Adipocyte (in vitro differentiated cells): Measurements from ENCODE around the gene CAPN9.
A peak's percentile ranks its signal among the peaks of the same experiment; 100 is the strongest.

Experiments
- DNase-seq: peaks from one replicate; pipeline ENCODE4 v3.0.0-alpha.2; 2015; ENCODE audit warnings: low read depth
- H3K27me3 ChIP-seq: replicated peaks from 2 replicates; pipeline ENCODE4 v1.7.0; 2013; ENCODE audit warnings: mild to moderate bottlenecking, low read length, moderate library complexity; ENCODE audit not compliant: control insufficient read depth, insufficient read depth
- H3K36me3 ChIP-seq: 2 replicates; pipeline ENCODE4 v1.7.0; 2013; ENCODE audit warnings: low read length, mild to moderate bottlenecking, moderate library complexity; ENCODE audit not compliant: control insufficient read depth, insufficient read depth, severe bottlenecking
- H3K4me1 ChIP-seq: 2 replicates; pipeline ENCODE4 v1.7.0; 2013; ENCODE audit warnings: mild to moderate bottlenecking, low read length, moderate library complexity; ENCODE audit not compliant: control insufficient read depth, insufficient read depth
- H3K4me3 ChIP-seq: 2 replicates; pipeline ENCODE4 v1.7.0; 2013; ENCODE audit warnings: mild to moderate bottlenecking, low read length, moderate library complexity
- H3K9ac ChIP-seq: 2 replicates; pipeline ENCODE4 v1.7.0; 2013; ENCODE audit warnings: mild to moderate bottlenecking, low read length, moderate library complexity
- H3K9me3 ChIP-seq: 2 replicates; pipeline ENCODE4 v1.7.0; 2013; ENCODE audit warnings: mild to moderate bottlenecking, low read length, moderate library complexity; ENCODE audit not compliant: control insufficient read depth

Gene CAPN9

DNA sequence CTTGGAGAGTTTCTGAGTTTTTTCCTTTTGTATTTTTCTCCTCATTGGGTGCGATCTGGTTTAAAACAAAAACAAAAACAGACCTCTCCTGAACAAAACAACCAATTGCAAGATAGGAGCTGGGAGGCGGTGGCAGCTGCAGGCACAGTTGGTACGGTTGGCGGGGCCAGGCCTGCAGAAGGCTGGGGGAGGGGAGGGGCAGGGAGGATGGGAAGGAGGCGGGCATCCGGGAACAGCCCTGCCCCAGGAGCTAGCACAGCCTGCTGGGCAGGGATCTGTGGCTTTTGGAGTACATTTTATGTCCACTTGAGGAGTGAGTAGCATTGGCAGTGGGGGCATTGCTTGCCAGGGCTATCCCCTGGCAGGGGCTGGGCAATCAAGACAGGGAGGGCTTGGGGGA is 5.2 kb downstream of the CAPN9 start:
- Histone ChIP-seq H3K36me3 (no peaks in the 10 kb centered on the region), H3K27me3 (peaks cover 11% of the 10 kb centered on the region), H3K9ac (no peak overlapping the region), H3K4me1 (peaks cover 9% of the 10 kb centered on the region), H3K4me3 (no peak overlapping the region), H3K9me3 (no peaks in the 10 kb centered on the region)
- no peak for DNase-seq

DNA sequence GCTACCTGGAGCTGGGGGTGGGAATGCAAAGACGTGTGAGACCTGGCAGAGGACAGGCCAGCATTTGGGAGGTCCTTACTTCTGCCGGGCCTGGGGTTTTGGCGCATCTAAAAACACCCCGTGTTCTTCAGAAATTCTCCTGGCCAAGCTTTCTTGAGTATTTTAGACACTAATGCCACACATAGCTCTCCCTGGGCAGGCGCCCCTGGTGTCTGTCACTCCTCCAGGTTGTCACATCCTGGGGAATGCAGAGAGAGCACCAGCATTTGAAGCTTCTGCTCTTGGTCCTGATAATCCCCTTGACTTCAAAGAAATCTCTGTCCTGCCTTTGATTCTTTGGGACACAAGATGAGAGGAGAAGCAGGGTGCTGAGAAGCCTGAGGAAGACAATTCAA is 6.0 kb downstream of the CAPN9 start:
- no peaks in the 10 kb centered on the region for H3K9me3 ChIP-seq
- H3K4me1 ChIP-seq = peaks cover 9% of the 10 kb centered on the region
- no peaks in the 10 kb centered on the region for H3K36me3 ChIP-seq
- no peak for DNase-seq
- no peak overlapping the region for H3K4me3 ChIP-seq
- H3K9ac ChIP-seq = no peak overlapping the region
- H3K27me3 ChIP-seq = peaks cover 14% of the 10 kb centered on the region

DNA sequence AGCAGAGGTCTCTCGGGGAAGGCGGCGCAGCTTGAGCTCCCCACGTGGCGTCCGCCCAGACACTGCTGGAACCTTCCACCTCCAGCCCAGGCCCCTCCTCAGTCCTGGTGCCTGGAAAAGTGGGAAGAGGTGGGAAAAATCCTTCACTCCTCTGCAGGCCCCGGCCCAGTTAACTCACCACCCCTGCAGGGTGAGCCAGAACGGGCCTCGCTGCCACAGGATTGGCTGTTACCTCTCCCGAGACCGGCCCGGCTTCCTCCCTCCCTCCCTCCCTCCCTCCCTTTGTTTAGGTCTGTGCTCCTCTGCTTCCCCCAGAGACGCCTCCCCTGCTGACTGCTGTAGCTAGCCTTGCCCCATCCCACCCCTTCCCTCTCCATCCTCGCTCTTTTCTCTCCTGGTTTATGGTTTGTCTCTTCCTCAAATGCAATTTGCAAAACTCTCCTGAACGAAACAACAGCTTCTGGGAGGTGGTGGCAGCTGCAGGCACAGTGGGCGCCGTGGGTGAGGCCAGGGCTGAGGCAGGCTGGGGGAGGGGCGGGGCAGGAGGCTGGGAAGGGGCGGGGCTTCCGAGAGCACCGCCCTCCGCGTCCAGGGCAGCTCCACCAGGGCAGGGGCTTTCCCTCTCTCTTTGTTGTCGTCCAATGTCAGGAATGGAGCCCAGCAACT is 6.5 kb downstream of the CAPN9 start:
- Histone ChIP-seq H3K4me3 (no peak overlapping the region), H3K27me3 (peaks cover 19% of the 10 kb centered on the region), H3K4me1 (peaks cover 9% of the 10 kb centered on the region), H3K9ac (no peak overlapping the region), H3K36me3 (no peaks in the 10 kb centered on the region), H3K9me3 (no peaks in the 10 kb centered on the region)
- peak; percentile 27 for DNase-seq

DNA sequence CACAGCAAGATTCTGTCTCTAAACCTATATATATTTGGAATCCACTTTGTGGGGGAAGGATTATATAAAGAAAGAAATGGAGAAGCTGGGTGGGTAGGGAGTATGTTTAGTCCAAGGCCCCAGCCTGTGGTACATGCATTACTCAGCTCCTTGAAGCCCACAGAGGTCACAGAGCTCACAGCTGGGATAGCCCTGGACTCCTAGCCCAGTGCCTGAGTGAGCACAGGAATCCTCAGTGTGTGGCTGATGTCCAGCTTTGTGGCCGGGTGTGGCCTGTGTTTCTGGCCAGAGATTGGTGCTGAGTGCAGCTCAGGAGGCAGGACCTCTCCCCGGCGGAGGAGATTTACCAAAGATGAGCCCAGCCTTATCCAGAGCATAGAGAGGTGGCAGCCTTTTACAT is 7.6 kb downstream of the CAPN9 start:
- Histone ChIP-seq H3K9me3 (no peaks in the 10 kb centered on the region), H3K4me3 (no peak overlapping the region), H3K36me3 (no peaks in the 10 kb centered on the region), H3K27me3 (peaks cover 30% of the 10 kb centered on the region), H3K9ac (no peak overlapping the region), H3K4me1 (peaks cover 9% of the 10 kb centered on the region)
- peak; percentile 17 for DNase-seq

DNA sequence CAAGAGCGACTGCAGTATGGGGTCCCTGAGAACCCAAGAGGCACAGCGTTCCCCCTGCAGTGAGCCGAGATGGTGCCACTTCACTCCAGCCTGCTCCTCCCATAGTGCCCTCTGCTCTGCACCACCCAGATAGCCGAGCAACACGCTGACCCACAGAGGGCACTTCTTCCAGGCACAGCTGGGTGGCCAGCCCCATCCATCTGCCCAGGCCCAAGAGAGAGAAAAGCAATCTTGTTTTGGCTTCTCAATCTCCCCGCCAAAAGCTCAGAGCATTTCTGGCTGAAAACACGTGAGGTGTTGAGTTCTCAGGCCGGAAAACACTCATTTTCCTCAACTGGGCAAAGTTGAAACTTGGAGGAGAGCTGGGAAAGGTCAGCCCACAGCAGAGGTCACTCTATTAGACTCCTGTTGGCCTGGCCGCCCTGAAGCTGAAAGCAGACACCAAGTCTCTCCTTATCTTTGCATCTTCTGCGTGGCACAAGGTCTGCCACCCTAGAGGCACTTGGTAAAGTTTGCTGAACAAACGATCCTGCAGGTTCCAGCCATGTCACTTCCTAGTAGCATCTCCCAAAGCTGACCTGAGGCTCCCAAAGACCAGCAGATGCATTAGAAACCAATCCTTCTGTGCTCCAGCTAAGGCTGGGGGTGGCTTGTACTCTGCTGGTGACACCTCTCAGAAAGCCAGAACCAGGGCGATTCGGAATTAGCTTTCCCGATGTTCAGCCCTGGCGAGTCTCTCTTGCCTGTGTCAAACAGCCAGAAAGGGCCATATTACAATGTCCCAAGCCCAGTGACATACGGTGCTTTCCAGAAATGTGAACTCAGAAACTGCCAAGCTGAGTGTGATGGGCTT is 10.9 kb downstream of the CAPN9 start:
- no peak overlapping the region for H3K4me3 ChIP-seq
- DNase-seq = no peak
- peaks cover 40% of the 10 kb centered on the region for H3K27me3 ChIP-seq
- no peaks in the 10 kb centered on the region for H3K9me3 ChIP-seq
- no peaks in the 10 kb centered on the region for H3K36me3 ChIP-seq
- peaks cover 9% of the 10 kb centered on the region for H3K4me1 ChIP-seq
- no peak overlapping the region for H3K9ac ChIP-seq

DNA sequence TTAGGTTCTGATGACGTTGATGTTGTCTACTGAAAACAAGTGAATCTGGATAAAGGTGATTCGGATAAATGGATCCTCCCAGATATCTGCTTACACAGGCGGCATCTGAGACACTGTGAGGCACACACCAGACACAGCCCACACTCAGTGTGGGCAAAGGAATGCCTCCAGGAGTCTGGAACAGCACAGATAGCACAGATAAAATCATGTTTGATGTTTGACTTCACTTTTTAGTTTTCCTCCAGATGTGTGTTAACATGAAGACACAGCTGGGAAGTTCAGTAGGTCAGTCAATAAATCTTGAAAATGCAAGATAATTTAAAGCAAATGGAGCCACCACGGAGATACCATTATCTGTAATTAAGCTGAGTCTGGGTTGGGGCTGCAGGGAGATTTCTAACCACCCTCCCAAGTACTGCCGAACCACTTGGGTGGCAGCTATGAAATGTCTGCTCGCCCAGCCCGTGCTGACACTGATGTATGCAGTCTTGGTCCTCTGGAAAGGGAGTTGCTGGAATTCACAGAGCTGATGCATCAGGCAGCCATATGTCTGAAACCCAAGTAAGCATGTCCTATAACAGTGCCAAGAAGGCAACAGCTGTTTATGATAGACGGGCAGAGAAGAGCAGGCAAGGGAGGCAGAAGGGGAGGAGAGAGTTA is 11.7 kb downstream of the CAPN9 start:
- no peak overlapping the region for H3K9ac ChIP-seq
- H3K36me3 ChIP-seq = no peaks in the 10 kb centered on the region
- H3K27me3 ChIP-seq = peaks cover 40% of the 10 kb centered on the region
- no peak overlapping the region for H3K4me3 ChIP-seq
- peaks cover 7% of the 10 kb centered on the region for H3K4me1 ChIP-seq
- H3K9me3 ChIP-seq = peaks cover 7% of the 10 kb centered on the region
- DNase-seq = peak; percentile 71

DNA sequence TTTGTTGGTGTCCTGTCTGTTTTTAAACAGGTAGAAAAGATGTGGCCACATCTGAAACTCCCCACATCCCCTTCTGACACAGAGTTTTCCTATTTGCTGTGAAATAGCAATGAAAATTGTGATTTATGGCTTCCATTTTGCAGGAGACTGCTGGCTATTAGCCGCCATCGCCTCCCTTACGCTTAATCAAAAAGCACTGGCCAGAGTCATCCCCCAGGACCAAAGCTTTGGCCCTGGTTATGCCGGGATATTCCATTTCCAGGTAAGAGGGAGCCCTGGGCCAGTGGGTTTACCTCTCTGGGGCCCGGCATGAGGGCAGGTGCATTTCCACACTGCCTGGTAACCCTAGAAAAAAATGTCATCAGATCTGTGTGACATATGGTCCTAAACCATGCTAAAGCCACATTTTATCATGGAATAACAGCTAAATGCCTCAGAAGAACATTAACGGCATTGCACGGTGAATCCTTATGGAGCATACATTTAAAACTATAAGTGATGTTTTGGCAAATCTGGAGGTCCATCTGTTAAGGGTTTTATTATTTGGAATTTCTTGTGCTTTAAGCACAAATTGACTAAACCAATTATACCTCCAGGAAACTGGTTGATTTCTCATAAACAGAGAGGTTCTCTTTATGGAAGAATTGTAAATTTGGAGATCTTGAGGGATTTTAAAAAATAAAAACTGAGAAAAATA is 12.3 kb downstream of the CAPN9 start:
- H3K4me3 ChIP-seq = no peak overlapping the region
- no peaks in the 10 kb centered on the region for H3K36me3 ChIP-seq

DNA sequence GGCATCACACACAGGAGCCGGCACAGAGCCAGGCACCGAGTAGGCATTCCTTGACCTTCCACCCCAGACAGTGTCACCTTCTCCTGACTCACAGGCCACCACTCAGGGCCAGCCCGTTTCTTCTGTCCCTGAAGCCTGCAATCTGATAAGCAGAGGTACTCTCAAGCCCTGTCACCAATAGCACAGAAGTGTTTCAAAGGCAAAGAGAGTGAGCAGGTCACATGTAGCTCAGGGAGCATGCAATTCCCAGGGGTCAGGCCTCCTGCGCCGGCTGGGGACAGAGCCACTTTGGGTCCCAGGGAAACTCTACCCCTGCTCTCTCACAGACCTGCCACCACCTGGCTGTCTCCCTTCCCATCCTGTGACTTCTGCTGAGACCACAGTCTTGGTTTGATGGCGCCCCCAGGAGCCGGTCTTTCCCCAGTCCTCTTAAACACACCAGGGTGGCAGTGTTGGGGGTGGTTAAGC is 13.2 kb downstream of the CAPN9 start:
- Histone ChIP-seq H3K9ac (no peak overlapping the region), H3K4me1 (no peaks in the 10 kb centered on the region), H3K4me3 (no peak overlapping the region), H3K36me3 (no peaks in the 10 kb centered on the region), H3K9me3 (peaks cover 12% of the 10 kb centered on the region), H3K27me3 (peaks cover 40% of the 10 kb centered on the region)
- no peak for DNase-seq

More for the DNA sequence above, 12.3 kb downstream of the CAPN9 start:
- DNase-seq = no peak
- H3K4me1 ChIP-seq = peaks cover 7% of the 10 kb centered on the region
- H3K27me3 ChIP-seq = peaks cover 40% of the 10 kb centered on the region
- no peak overlapping the region for H3K9ac ChIP-seq
- H3K9me3 ChIP-seq = peaks cover 12% of the 10 kb centered on the region

DNA sequence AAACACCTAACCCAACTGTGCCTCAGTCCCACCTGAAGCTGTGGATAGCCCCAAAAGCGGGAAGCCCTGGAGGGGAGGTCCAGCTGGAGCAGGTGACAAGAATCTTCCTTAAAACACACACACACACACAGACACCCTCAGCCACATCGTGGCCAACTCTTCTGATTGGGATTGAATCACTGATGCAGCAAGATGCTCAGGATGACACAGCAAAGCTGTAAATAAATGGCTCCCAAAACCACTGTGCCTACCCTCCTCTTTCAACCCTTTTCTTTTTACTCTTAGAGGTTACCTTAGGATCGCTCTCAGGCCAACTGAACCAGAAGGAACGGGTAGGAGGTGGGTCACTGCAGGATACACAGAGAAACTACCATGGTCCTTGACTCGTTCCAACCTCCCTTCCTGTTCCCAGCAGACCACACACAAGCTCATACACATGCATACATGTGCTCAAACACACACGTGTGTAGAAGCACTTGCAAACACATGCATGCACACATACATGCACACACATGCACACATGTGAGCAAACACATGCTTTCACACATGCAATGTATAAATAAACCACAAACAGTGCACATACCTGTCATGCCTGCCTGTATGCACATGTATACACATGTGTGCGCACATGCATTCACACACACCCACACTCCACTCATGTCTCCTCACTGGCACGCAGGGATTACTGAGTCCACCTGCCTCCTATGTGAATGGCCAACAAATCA is 14.4 kb downstream of the CAPN9 start:
- H3K4me3 ChIP-seq = no peak overlapping the region

DNA sequence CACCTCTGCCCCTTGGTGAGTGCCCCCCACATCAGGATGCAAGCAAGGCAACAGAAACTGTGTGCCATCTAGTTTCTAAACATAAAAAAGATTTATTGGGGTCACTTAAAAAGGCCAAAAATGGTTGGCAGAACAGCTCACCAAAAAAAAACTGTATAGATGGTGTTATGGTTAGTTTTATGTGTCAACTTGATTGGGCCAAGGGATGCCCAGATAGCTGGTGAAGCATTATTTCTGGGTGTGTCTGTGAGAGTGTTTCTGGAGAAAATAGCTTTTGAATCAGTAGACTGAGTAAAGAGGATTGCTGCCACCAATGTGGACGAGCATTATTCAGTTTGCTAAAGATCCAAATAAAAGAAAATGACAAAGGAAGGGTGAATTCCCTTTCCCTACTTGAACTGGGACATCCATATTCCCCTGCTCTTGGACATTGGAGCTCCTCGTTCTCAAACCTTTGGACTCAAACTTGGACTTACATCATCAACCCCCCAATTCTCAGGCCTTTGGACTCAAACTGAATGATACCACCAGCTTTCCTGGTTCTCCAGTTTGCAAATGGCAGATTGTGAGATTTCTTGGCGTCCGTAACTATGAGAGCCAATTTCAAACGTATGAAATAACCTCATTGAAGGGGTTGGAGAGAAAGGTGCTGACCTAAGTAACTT is 16.9 kb downstream of the CAPN9 start:
- Histone ChIP-seq H3K4me3 (no peak overlapping the region), H3K27me3 (peaks cover 28% of the 10 kb centered on the region), H3K36me3 (no peaks in the 10 kb centered on the region), H3K4me1 (peaks cover 2% of the 10 kb centered on the region), H3K9me3 (peaks cover 12% of the 10 kb centered on the region), H3K9ac (no peak overlapping the region)
- DNase-seq = no peak

More for the DNA sequence above, 14.4 kb downstream of the CAPN9 start:
- no peak for DNase-seq
- Histone ChIP-seq H3K27me3 (peaks cover 40% of the 10 kb centered on the region), H3K9ac (no peak overlapping the region), H3K9me3 (peaks cover 12% of the 10 kb centered on the region), H3K36me3 (no peaks in the 10 kb centered on the region), H3K4me1 (no peaks in the 10 kb centered on the region)
